Neuron (in vitro differentiated cells): ENCODE data around the gene CNOT9.

Experiments
- H2AFZ ChIP-seq: one replicate; pipeline ENCODE4 v1.6.1; 2013; ENCODE audit warnings: low read depth, mild to moderate bottlenecking, inconsistent platforms, low read length, moderate library complexity
- H3K27me3 ChIP-seq: one replicate; pipeline ENCODE4 v1.6.1; 2013; ENCODE audit warnings: low read length; ENCODE audit not compliant: insufficient read depth
- H3K36me3 ChIP-seq: one replicate; pipeline ENCODE4 v1.6.1; 2013; ENCODE audit warnings: low read length; ENCODE audit not compliant: insufficient read depth
- H3K4me1 ChIP-seq: one replicate; pipeline ENCODE4 v1.6.1; 2013; ENCODE audit warnings: low read length; ENCODE audit not compliant: insufficient read depth
- H3K4me3 ChIP-seq: 2 replicates; pipeline ENCODE4 v1.5.1; 2013; ENCODE audit warnings: mild to moderate bottlenecking, low read length, moderate library complexity
- H3K9me3 ChIP-seq: one replicate; pipeline ENCODE4 v1.6.1; 2013; ENCODE audit warnings: low read length

CNOT9 gene

GRCh38 chr2:218558986-218559385, 9.7 kb upstream of the CNOT9 start:
- H3K36me3 ChIP-seq, result peaks cover 81% of the 10 kb centered on the region
- H2AFZ ChIP-seq, result no peak overlapping the region
- H3K4me3 ChIP-seq, result no peak overlapping the region
- H3K27me3 ChIP-seq, result no peaks in the 10 kb centered on the region
- H3K9me3 ChIP-seq, result no peaks in the 10 kb centered on the region
- H3K4me1 ChIP-seq, result no peaks in the 10 kb centered on the region

- peaks cover 15% of the 10 kb centered on the region for H3K4me1 ChIP-seq
- H3K36me3 ChIP-seq, result peaks cover 57% of the 10 kb centered on the region
- no peaks in the 10 kb centered on the region for H3K27me3 ChIP-seq
Measured at GRCh38 chr2:218564056-218564455, 4.6 kb upstream of the CNOT9 start.

DNA sequence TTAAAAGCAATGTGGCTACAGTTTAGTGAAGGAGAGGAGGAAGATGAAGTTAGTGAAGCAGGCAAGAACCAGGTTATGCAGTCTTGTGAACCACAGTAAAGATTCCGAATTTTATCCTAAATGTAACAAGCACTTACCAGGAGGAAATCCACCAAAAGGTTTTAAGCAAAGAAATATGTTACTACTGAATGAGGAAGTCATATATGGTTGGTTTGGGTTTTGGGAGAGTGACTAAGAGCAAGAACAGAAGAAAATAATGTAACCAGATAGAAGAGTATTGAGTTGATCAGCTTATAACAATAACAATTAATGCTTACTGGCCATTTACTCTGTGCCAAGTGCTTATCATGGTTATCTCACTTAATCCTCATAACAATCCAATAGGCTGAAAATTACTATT, 2.3 kb upstream of the CNOT9 start:
- no peaks in the 10 kb centered on the region for H3K9me3 ChIP-seq
- peaks cover 36% of the 10 kb centered on the region for H3K36me3 ChIP-seq
- H2AFZ ChIP-seq, result no peak overlapping the region
- H3K4me1 ChIP-seq, result peaks cover 30% of the 10 kb centered on the region
- peak overlapping the region; percentile 81 for H3K4me3 ChIP-seq
- no peaks in the 10 kb centered on the region for H3K27me3 ChIP-seq

More at GRCh38 chr2:218564056-218564455, 4.6 kb upstream of the CNOT9 start:
- no peaks in the 10 kb centered on the region for H3K9me3 ChIP-seq
- H3K4me3 ChIP-seq, result no peak overlapping the region
- no peak overlapping the region for H2AFZ ChIP-seq

DNA sequence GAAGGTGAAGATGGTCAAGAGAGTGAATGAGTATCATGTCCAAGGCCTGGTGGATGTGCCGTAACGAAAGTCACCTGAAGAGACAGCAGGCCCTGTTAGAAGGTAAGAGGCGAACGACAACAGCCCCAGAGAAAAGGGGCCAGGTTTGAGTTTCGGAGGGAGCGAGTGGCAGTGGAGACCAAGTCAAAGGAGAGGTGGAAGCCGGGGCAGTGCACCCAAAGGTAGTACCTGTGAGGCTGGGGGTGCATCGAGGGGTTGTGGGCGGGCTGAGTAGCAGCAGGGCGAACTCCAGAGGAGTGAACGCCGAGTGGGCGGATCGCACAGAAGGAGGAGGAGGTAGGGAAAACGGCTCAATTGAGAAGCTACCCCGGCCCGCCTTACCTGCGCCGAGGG, 846 bp upstream of the CNOT9 start:
- Histone ChIP-seq H3K4me3 (peak overlapping the region; percentile 81), H3K27me3 (no peaks in the 10 kb centered on the region), H3K4me1 (peaks cover 31% of the 10 kb centered on the region), H3K9me3 (no peaks in the 10 kb centered on the region), H3K36me3 (peaks cover 29% of the 10 kb centered on the region), H2AFZ (peak overlapping the region; percentile 79)

GRCh38 chr2:218569038-218569431, 396 bp downstream of the CNOT9 start:
- Histone ChIP-seq H3K36me3 (peaks cover 23% of the 10 kb centered on the region), H3K27me3 (no peaks in the 10 kb centered on the region), H3K4me1 (peaks cover 31% of the 10 kb centered on the region), H3K4me3 (peak overlapping the region; percentile 81), H3K9me3 (no peaks in the 10 kb centered on the region), H2AFZ (peak overlapping the region; percentile 75)

DNA sequence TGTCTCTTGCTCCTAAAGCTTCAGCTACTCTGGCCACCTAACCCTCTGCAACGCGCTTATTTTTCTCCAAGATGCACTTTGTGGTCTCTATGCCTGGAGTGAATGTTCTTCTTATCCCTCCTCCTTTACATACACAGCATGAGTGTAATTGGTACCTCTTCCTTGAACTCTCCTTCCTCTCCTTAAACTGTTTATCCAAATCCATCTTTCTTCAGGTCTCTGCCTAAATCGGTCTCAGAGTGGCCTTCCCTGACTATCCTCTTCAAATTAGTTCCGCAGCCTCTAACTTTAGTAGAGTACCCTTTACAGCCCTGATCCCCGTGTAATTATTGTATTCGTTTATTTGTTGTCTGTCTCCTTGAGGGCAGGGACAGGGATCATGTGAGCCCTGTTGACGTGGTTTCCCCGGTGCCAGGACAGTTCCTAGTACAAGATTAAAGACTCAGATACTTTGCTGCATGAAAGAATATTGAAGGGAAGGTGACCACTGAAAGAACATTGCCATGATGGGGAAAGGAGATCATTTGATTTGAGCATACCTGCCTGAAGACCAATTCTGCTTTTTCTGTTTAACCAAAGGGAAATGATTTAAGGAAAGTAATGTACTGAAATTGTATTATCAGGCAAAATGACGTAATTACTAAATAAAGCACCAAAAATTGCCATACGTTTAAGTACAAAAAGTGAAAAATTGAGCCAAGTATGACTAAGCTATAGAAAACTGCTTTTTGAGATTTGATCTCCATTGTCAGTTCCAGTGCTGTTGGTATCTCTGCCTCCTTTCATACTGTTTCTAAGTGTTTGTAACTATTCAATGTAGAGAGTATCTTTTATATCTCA, 1.2 kb downstream of the CNOT9 start:
- Histone ChIP-seq H2AFZ (peak overlapping the region; percentile 75), H3K36me3 (peaks cover 25% of the 10 kb centered on the region), H3K9me3 (no peaks in the 10 kb centered on the region), H3K27me3 (no peaks in the 10 kb centered on the region), H3K4me3 (peak overlapping the region; percentile 81), H3K4me1 (peaks cover 31% of the 10 kb centered on the region)

- peaks cover 24% of the 10 kb centered on the region for H3K36me3 ChIP-seq
- no peaks in the 10 kb centered on the region for H3K27me3 ChIP-seq
- H2AFZ ChIP-seq, result no peak overlapping the region
- H3K9me3 ChIP-seq, result no peaks in the 10 kb centered on the region
- peak overlapping the region; percentile 81 for H3K4me3 ChIP-seq
- peaks cover 31% of the 10 kb centered on the region for H3K4me1 ChIP-seq
Measured at GRCh38 chr2:218570850-218571249, 2.2 kb downstream of the CNOT9 start.

- H3K4me3 ChIP-seq, result no peak overlapping the region
- no peaks in the 10 kb centered on the region for H3K4me1 ChIP-seq
- no peak overlapping the region for H2AFZ ChIP-seq
- H3K9me3 ChIP-seq, result no peaks in the 10 kb centered on the region
- no peaks in the 10 kb centered on the region for H3K27me3 ChIP-seq
- peaks cover 33% of the 10 kb centered on the region for H3K36me3 ChIP-seq
Measured at GRCh38 chr2:218576854-218577253, 8.2 kb downstream of the CNOT9 start.

DNA sequence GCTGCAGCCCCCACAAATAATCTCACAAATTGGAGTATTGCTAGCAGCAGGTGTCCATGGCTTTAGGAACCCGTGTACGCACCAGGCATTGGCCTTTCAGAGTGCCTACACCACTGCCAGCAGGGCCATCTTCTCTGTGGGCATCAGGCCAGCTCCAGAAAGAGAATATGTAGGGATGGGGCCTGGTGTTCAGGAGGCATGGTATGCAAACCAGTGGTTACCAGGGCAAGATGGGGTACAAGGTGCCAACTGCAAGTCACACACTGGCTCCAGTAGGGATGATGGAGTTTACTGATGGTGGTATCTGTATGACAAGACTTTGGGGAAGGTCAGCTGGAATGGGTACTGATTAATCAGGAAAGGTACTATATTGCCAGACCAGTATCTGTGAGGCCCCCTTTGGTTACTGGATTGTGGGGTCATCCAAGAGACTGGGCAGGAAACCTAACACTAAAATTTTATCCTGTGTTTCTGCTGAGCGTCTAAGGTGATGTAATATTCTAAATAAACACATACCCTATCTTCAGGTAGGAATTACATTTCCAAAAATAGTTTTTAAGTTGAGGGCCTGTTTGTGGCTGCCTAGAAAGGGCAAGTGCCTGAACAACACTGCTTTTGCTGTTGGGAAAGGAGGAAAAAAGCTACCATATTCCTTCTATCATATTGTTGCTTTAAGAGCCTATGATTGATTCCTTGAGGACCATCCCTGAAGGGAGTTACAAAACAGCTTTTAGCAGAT, 9.0 kb downstream of the CNOT9 start:
- H3K4me1 ChIP-seq, result no peaks in the 10 kb centered on the region
- no peak overlapping the region for H3K4me3 ChIP-seq
- H3K36me3 ChIP-seq, result peaks cover 35% of the 10 kb centered on the region
- H2AFZ ChIP-seq, result no peak overlapping the region
- H3K9me3 ChIP-seq, result no peaks in the 10 kb centered on the region
- no peaks in the 10 kb centered on the region for H3K27me3 ChIP-seq

DNA sequence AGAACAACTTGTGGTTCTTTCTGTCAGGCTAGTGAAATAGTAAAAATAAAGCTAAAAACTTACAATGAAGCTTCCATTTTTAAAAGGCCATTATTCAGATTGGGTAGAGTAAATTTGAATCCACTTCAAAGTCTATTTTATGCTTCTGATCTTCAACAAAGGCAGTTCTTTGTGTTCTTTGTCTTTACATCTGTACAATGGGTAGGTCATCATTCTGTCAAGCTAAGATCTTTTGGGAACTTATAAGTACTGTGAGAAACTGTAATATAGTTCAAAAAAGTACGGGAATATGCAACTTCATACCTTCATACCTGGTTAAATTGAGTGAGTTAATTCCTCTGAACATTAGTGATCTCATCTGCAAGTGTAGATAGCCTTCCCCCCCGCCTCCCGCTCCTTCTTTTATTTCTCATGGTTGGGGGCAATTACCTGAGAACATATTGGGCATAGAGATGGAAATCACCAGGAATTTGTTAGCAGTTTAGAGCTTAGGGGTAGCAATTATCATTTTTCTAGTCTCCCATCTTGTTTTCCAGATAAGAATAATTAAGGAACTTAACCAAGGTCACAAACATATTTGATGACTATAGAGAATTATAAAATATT, 9.7 kb downstream of the CNOT9 start:
- Histone ChIP-seq H2AFZ (no peak overlapping the region), H3K27me3 (no peaks in the 10 kb centered on the region), H3K36me3 (peaks cover 40% of the 10 kb centered on the region), H3K4me3 (no peak overlapping the region), H3K9me3 (no peaks in the 10 kb centered on the region), H3K4me1 (no peaks in the 10 kb centered on the region)

DNA sequence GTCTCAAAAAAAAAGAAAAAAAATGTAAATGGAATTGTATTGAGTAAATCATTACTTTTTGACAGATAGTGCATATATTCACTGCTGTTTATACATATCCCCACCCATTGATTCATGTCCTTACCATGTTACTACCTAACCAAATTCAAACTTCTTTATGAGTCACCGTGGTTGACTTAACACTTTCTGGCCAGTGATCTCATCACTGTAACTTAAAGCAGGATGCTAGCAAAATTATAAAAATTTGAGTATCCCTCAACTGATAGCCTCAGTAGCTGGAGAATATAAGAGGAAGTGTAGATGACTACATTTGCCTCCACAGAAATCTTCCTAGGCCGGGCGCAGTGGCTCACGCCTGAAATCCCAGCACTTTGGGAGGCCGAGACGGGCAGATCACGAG, 13.4 kb downstream of the CNOT9 start:
- Histone ChIP-seq H3K9me3 (no peaks in the 10 kb centered on the region), H3K4me3 (no peak overlapping the region), H3K4me1 (no peaks in the 10 kb centered on the region), H2AFZ (no peak overlapping the region), H3K36me3 (peaks cover 60% of the 10 kb centered on the region), H3K27me3 (no peaks in the 10 kb centered on the region)

- Histone ChIP-seq H3K36me3 (peaks cover 75% of the 10 kb centered on the region), H2AFZ (no peak overlapping the region), H3K27me3 (no peaks in the 10 kb centered on the region), H3K9me3 (no peaks in the 10 kb centered on the region), H3K4me3 (no peak overlapping the region), H3K4me1 (no peaks in the 10 kb centered on the region)
Measured at GRCh38 chr2:218583983-218584850, 15.6 kb downstream of the CNOT9 start.
